Liver (tissue), 9 donors: Measurements from ENCODE around the gene OR4K5. TPM values are rescaled to one million over a fixed set of nuclear protein-coding genes. Genes with fewer than 3 reads are reported as not detected.

Source experiments
- DNase-seq: peaks from one replicate; pipeline ENCODE4 v3.0.0-alpha.2; 2017; ENCODE audit warnings: low spot score
- H3K27ac ChIP-seq, 2 donors: one replicate each; pipeline ENCODE4 v1.7.0; 2013; ENCODE audit warnings: inconsistent platforms in 2 of 2, low read length in 2 of 2, control low read depth in 1 of 2, low read depth in 1 of 2, mild to moderate bottlenecking in 1 of 2
- H3K27me3 ChIP-seq, 4 donors: one replicate each; pipeline versions ENCODE4 v1.6.1 to v1.7.0; 2013; ENCODE audit warnings: low read length in 3 of 4, inconsistent platforms in 1 of 4, mild to moderate bottlenecking in 1 of 4, moderate library complexity in 1 of 4; ENCODE audit not compliant: control insufficient read depth in 4 of 4, insufficient read depth in 4 of 4
- H3K36me3 ChIP-seq, 4 donors: one replicate each; pipeline versions ENCODE4 v1.6.1 to v1.7.0; 2013; ENCODE audit warnings: low read length in 3 of 4, mild to moderate bottlenecking in 3 of 4, low read depth in 1 of 4, moderate library complexity in 1 of 4; ENCODE audit not compliant: control insufficient read depth in 4 of 4, insufficient read depth in 3 of 4
- H3K4me1 ChIP-seq, 4 donors: one replicate each; pipeline versions ENCODE4 v1.6.1 to v1.7.0; 2013; ENCODE audit warnings: low read length in 3 of 4, mild to moderate bottlenecking in 3 of 4, moderate library complexity in 1 of 4; ENCODE audit not compliant: control insufficient read depth in 4 of 4, insufficient read depth in 4 of 4
- H3K4me3 ChIP-seq, 3 donors: one replicate each; pipeline versions ENCODE4 v1.6.1 to v1.7.0; 2013; ENCODE audit warnings: low read length in 3 of 3, control low read depth in 1 of 3, low read depth in 1 of 3, mild to moderate bottlenecking in 1 of 3
- H3K9ac ChIP-seq, 2 donors: one replicate each; pipeline ENCODE4 v1.7.0; 2013; ENCODE audit warnings: low read length in 2 of 2, mild to moderate bottlenecking in 2 of 2, moderate library complexity in 2 of 2, control low read depth in 1 of 2, low read depth in 1 of 2
- H3K9me3 ChIP-seq, 4 donors: one replicate each; pipeline versions ENCODE4 v1.6.1 to v1.7.0; 2013; ENCODE audit warnings: low read length in 3 of 4; ENCODE audit not compliant: control insufficient read depth in 4 of 4
- ATF3 ChIP-seq: IDR thresholded peaks from 2 replicates; pipeline ENCODE4 v1.6.1; 2016; ENCODE audit warnings: antibody characterized with exemption
- EGR1 ChIP-seq, 2 donors: IDR thresholded peaks; 2 replicates each; pipeline ENCODE4 v1.6.1; 2016 to 2018; ENCODE audit warnings: antibody characterized with exemption in 2 of 2, low read depth in 2 of 2
- FOXA1 ChIP-seq: IDR thresholded peaks from 2 replicates; pipeline ENCODE4 v1.6.1; 2016; ENCODE audit warnings: antibody characterized with exemption
- FOXA2 ChIP-seq: IDR thresholded peaks from 2 replicates; pipeline ENCODE4 v1.6.1; 2016; ENCODE audit warnings: antibody characterized with exemption
- GABPA ChIP-seq, 2 donors: IDR thresholded peaks in 1 of 2; conservative IDR thresholded peaks in 1 of 2; 2 replicates each; pipeline ENCODE4 v1.6.1; 2016; ENCODE audit warnings: antibody characterized with exemption in 2 of 2, mild to moderate bottlenecking in 1 of 2, moderate library complexity in 1 of 2
- HNF4A ChIP-seq, 2 donors: conservative IDR thresholded peaks; 2 replicates each; pipeline ENCODE4 v1.6.1; 2016; ENCODE audit warnings: antibody characterized with exemption in 2 of 2, mild to moderate bottlenecking in 2 of 2
- HNF4G ChIP-seq: IDR thresholded peaks from 2 replicates; pipeline ENCODE4 v1.6.1; 2016; ENCODE audit warnings: antibody characterized with exemption
- NR2F2 ChIP-seq: IDR thresholded peaks from 2 replicates; pipeline ENCODE4 v1.6.1; 2016; ENCODE audit warnings: antibody characterized with exemption
- RAD21 ChIP-seq, 2 donors: IDR thresholded peaks; 2 replicates each; pipeline ENCODE4 v1.6.1; 2016; ENCODE audit warnings: antibody characterized with exemption in 2 of 2, mild to moderate bottlenecking in 2 of 2
- REST ChIP-seq: IDR thresholded peaks from 2 replicates; pipeline ENCODE4 v1.6.1; 2016; ENCODE audit warnings: antibody characterized with exemption, mild to moderate bottlenecking
- RXRA ChIP-seq, 2 donors: IDR thresholded peaks; 2 replicates each; pipeline ENCODE4 v1.6.1; 2017 to 2018; ENCODE audit warnings: antibody characterized with exemption in 2 of 2, mild to moderate bottlenecking in 1 of 2
- SP1 ChIP-seq: IDR thresholded peaks from 2 replicates; pipeline ENCODE4 v1.6.1; 2018; ENCODE audit warnings: antibody characterized with exemption, mild to moderate bottlenecking
- TAF1 ChIP-seq: conservative IDR thresholded peaks from 2 replicates; pipeline ENCODE4 v1.6.1; 2016; ENCODE audit warnings: antibody characterized with exemption, mild to moderate bottlenecking
- YY1 ChIP-seq: IDR thresholded peaks from 2 replicates; pipeline ENCODE4 v1.6.1; 2016; ENCODE audit warnings: antibody characterized with exemption, mild to moderate bottlenecking
- WGBS: extraction: QIAGEN DNeasy Blood & Tissue Kit; methylation state at CpG from one replicate; pipeline ENCODE4 v1.1.7; 2013; 5-methylcytosine and 5-hydroxymethylcytosine counted together
- polyA plus RNA-seq, 2 donors: library from polyadenylated mRNA; stranded (reverse) in 1 of 2; unstranded in 1 of 2; fragments of 200-250 nt in 1 of 2; fragments of >200 nt in 1 of 2; fragmentation: Nextera tagmentation in 1 of 2; extraction: Ambion mirVana in 1 of 2; gene quantifications; one replicate each; pipeline versions ENCODE4 v1.2.1 to v1.2.3, GENCODE V29; 2013 to 2015
- total RNA-seq, 2 donors: library from RNA; depleted of rRNA; stranded (reverse); fragments of >200 nt; gene quantifications; one replicate each; pipeline ENCODE4 v1.2.3, GENCODE V29; 2014
- TF ChIP-seq, protein P1 (sequence below): fragments of 150-350 bp; IDR thresholded peaks from 2 replicates; pipeline ENCODE4 v1.5.1; 2017; ENCODE audit warnings: improper control_type of control experiment, low read depth, low read length; ENCODE audit not compliant: missing input control
- TF ChIP-seq, protein P2 (sequence below): IDR thresholded peaks from 2 replicates; pipeline ENCODE4 v1.6.1; 2016; ENCODE audit warnings: antibody characterized with exemption
- TF ChIP-seq, protein P3 (sequence below): IDR thresholded peaks from 2 replicates; pipeline ENCODE4 v1.6.1; 2016; ENCODE audit warnings: antibody characterized with exemption
- donor health status: healthy.
- donor health status: healthy.
- donor health status: healthy.
- donor health status: healthy.
- donor health status: healthy.

Gene OR4K5
- total and polyA plus RNA-seq, 4 donors, result not detected

DNA sequence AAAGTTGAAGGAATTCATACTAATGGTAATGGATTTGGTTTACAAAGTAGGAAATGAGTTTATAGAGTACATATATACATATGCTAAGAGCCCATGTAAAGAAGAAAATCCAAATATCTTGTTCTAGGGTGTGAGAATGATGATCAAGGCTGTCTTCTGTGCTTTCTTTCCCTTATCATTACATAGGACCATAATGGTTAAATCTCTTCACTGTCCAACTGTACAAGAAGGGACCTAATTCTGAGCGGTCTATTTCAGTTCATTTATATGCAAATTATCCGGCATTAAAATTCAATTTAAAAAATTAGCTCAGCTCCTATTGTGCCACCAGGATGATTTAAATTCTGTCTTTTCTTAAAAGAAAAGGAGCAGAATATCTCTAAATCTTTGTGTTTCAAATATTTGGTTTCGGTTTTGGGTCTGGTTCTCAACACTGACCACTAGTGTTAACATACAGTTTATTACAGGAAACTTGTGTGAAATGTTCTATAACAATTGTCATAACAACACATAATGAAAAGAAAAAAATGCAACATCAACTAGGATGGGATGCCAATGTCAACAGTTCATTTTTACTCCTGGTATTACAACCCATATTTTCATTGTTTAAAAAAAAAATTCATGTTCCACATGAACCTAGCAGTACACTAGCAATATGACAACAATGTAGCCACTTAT lies 27.1 kb downstream of the OR4K5 start:
- no peaks in the 10 kb centered on the region for H3K9me3 ChIP-seq
- no peak for DNase-seq
- H3K27ac ChIP-seq, result no peak overlapping the region
- no peaks in the 10 kb centered on the region for H3K36me3 ChIP-seq
- H3K27me3 ChIP-seq, result no peaks in the 10 kb centered on the region
- WGBS, result 73% methylated on average over 3 of the region's 3 CpGs
- TF ChIP-seq REST, result no peak
- no peak for TF ChIP-seq TAF1
- TF ChIP-seq, protein P1, sequence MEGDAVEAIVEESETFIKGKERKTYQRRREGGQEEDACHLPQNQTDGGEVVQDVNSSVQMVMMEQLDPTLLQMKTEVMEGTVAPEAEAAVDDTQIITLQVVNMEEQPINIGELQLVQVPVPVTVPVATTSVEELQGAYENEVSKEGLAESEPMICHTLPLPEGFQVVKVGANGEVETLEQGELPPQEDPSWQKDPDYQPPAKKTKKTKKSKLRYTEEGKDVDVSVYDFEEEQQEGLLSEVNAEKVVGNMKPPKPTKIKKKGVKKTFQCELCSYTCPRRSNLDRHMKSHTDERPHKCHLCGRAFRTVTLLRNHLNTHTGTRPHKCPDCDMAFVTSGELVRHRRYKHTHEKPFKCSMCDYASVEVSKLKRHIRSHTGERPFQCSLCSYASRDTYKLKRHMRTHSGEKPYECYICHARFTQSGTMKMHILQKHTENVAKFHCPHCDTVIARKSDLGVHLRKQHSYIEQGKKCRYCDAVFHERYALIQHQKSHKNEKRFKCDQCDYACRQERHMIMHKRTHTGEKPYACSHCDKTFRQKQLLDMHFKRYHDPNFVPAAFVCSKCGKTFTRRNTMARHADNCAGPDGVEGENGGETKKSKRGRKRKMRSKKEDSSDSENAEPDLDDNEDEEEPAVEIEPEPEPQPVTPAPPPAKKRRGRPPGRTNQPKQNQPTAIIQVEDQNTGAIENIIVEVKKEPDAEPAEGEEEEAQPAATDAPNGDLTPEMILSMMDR, result no peak
- H3K9ac ChIP-seq, result no peak overlapping the region
- H3K4me1 ChIP-seq, result no peaks in the 10 kb centered on the region
- H3K4me3 ChIP-seq, result no peak overlapping the region

- H3K27me3 ChIP-seq, result no peaks in the 10 kb centered on the region
- no peaks in the 10 kb centered on the region for H3K36me3 ChIP-seq
- H3K27ac ChIP-seq, result no peak overlapping the region
- no peak overlapping the region for H3K9ac ChIP-seq
- H3K9me3 ChIP-seq, result no peaks in the 10 kb centered on the region
- no peak overlapping the region for H3K4me3 ChIP-seq
- DNase-seq, result no peak
- 70% methylated on average over 2 of the region's 2 CpGs for WGBS
- TF ChIP-seq GABPA (IDR thresholded peaks at IDR 0.05 in 1 of 2, conservative IDR thresholded peaks at IDR 0.05 in 1 of 2) (no peak), FOXA1 (no peak), TAF1 (no peak), EGR1 (IDR thresholded peaks at IDR 0.05; ENCODE audit: low read depth in 2 of 2) (no peak), FOXA2 (no peak), ATF3 (no peak), RAD21 (IDR thresholded peaks at IDR 0.05) (no peak), HNF4A (conservative IDR thresholded peaks at IDR 0.05) (no peak), RXRA (IDR thresholded peaks at IDR 0.05) (no peak), YY1 (no peak), HNF4G (no peak), SP1 (no peak), NR2F2 (no peak), REST (no peak)
- TF ChIP-seq, protein P2, sequence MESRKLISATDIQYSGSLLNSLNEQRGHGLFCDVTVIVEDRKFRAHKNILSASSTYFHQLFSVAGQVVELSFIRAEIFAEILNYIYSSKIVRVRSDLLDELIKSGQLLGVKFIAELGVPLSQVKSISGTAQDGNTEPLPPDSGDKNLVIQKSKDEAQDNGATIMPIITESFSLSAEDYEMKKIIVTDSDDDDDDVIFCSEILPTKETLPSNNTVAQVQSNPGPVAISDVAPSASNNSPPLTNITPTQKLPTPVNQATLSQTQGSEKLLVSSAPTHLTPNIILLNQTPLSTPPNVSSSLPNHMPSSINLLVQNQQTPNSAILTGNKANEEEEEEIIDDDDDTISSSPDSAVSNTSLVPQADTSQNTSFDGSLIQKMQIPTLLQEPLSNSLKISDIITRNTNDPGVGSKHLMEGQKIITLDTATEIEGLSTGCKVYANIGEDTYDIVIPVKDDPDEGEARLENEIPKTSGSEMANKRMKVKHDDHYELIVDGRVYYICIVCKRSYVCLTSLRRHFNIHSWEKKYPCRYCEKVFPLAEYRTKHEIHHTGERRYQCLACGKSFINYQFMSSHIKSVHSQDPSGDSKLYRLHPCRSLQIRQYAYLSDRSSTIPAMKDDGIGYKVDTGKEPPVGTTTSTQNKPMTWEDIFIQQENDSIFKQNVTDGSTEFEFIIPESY, result no peak
- TF ChIP-seq, protein P3, sequence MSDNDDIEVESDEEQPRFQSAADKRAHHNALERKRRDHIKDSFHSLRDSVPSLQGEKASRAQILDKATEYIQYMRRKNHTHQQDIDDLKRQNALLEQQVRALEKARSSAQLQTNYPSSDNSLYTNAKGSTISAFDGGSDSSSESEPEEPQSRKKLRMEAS, result no peak
- TF ChIP-seq, protein P1, result no peak
- H3K4me1 ChIP-seq, result no peaks in the 10 kb centered on the region
Measured at GRCh38 chr14:19949218-19949617, 28.8 kb downstream of the OR4K5 start.
